ENCODE measurements around the gene HPS1. TPM values are rescaled to one million over a fixed set of nuclear protein-coding genes. Genes with fewer than 3 reads are reported as not detected.

HPS1 gene
- total and polyA plus RNA-seq, 8 donors, result 24.6 to 38.7 (median 29.4) TPM

DNA sequence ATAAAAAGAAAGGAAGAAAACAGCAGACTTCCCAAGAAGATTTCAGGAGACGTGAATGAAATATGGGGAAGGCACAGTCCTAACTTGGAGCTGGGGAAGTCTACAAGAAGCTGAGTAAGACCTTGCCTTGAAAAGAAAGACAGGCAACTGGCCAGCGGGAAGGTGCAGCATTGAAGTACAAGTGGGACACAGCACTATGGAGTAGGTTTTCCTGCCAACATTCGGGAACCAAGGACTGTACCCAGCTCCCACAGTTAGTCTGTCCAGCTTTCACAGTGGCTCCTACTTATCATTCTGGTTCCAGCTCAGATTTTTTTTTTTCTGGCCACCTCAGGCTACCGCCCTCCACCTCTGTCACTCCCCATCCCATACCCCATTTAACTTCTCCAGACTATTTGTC is 10.0 kb downstream of the HPS1 start:
- H3K4me1 ChIP-seq, result no peaks in the 10 kb centered on the region
- FAIRE-seq, result no peak
- no peak for ATAC-seq

DNA sequence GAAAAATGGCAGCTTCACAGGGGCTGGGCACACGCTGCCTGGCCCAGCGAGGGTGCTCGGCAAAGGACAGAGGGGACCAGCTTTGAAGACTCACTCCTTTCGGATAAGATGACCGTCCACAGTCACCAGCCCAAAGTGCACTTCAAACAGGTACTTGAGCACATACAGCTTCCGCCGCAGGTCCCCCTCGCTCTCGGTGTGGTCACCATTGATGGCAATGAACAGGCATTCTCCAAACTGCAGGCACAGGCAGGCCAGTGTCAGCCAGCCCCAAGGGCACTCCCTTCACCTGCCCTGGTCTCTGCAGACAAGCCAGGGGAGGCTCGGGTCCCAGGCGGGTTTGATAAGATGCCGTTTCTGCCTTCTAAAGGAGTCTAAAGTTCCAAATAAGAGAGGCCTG is 11.6 kb downstream of the HPS1 start:
- 94 to 98% methylated on average over 12 of the region's 12 CpGs for WGBS, 2 donors
- no peak for ATAC-seq
- H3K36me3 ChIP-seq, result peaks cover 10 to 49% (median 12%) of the 10 kb centered on the region in 3 donors

More for the DNA sequence above, 10.0 kb downstream of the HPS1 start:
- no peaks in the 10 kb centered on the region for H3K9me3 ChIP-seq
- no peak for DNase-seq
- no peak overlapping the region for H3K27ac ChIP-seq
- H3K36me3 ChIP-seq, result peaks cover 8 to 37% (median 10%) of the 10 kb centered on the region in 3 donors
- 90 to 91% methylated on average over 4 of the region's 4 CpGs for WGBS, 2 donors
- no peak overlapping the region for H3K4me3 ChIP-seq
- TF ChIP-seq, protein P1, sequence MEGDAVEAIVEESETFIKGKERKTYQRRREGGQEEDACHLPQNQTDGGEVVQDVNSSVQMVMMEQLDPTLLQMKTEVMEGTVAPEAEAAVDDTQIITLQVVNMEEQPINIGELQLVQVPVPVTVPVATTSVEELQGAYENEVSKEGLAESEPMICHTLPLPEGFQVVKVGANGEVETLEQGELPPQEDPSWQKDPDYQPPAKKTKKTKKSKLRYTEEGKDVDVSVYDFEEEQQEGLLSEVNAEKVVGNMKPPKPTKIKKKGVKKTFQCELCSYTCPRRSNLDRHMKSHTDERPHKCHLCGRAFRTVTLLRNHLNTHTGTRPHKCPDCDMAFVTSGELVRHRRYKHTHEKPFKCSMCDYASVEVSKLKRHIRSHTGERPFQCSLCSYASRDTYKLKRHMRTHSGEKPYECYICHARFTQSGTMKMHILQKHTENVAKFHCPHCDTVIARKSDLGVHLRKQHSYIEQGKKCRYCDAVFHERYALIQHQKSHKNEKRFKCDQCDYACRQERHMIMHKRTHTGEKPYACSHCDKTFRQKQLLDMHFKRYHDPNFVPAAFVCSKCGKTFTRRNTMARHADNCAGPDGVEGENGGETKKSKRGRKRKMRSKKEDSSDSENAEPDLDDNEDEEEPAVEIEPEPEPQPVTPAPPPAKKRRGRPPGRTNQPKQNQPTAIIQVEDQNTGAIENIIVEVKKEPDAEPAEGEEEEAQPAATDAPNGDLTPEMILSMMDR (IDR thresholded peaks at IDR 0.05), result no peak
- intact Hi-C loops (cut with DNase I), result no loop called here
- H3K27me3 ChIP-seq, result no peaks in the 10 kb centered on the region

DNA sequence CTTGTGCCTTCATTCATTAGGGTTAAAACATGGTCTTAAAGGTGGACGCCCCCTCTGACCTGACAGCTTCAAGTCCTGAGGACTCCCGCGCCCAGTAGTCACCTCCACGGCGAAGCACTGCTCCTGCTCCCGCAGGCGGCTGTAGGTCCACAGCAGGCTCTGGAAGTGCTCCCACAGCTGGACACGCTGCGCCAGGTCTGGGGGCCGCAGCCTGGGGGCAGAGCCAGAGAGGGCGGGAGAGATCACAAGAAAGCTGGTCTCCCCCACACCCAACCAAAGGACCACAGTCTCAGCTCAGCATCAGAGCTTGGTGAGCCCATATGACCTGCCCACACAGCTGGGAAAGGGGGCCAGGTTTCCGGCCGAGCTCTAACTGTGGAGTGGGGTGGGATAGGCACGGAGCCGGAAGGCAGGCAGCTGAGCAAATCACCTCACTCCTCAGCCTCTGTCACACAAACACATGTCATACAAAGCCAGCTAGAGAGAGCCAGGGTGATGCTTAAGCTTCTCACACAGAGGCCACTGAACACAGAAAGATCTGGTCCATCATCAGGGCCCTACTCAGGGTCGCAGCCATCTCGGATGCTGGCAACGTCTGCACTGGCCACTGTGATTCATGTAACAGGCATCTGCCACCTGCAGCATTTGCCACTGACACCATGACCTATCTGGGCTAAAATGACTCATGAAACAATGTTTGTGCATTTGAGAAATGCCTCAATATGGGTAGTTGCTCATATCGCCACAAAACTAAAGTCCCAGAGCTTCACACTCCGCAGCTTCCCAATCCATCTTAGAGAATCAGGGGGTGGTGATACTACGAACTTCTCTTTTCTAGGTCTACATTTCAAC is 12.6 kb downstream of the HPS1 start:
- Histone ChIP-seq H3K27me3 (no peaks in the 10 kb centered on the region), H3K4me1 (no peaks in the 10 kb centered on the region), H3K27ac (no peak overlapping the region), H3K4me3 (no peak overlapping the region), H3K36me3 (peaks cover 10 to 60% (median 18%) of the 10 kb centered on the region in 3 donors), H3K9me3 (no peaks in the 10 kb centered on the region)
- FAIRE-seq (no peak), ATAC-seq (no peak), DNase-seq (peak in 2 of 6 donors; percentile 41 to 51)
- TF ChIP-seq, protein P1 (IDR thresholded peaks at IDR 0.05), result no peak
- intact Hi-C loops (cut with DNase I), result no loop called here
- WGBS, 2 donors, result 95 to 98% methylated on average over 21 of the region's 21 CpGs

More for the DNA sequence above, 11.6 kb downstream of the HPS1 start:
- Histone ChIP-seq H3K27me3 (no peaks in the 10 kb centered on the region), H3K4me3 (no peak overlapping the region), H3K9me3 (no peaks in the 10 kb centered on the region), H3K4me1 (no peaks in the 10 kb centered on the region), H3K27ac (no peak overlapping the region)
- intact Hi-C loops (cut with DNase I), result no loop called here
- DNase-seq (no peak), FAIRE-seq (no peak)
- TF ChIP-seq, protein P1 (IDR thresholded peaks at IDR 0.05), result no peak

DNA sequence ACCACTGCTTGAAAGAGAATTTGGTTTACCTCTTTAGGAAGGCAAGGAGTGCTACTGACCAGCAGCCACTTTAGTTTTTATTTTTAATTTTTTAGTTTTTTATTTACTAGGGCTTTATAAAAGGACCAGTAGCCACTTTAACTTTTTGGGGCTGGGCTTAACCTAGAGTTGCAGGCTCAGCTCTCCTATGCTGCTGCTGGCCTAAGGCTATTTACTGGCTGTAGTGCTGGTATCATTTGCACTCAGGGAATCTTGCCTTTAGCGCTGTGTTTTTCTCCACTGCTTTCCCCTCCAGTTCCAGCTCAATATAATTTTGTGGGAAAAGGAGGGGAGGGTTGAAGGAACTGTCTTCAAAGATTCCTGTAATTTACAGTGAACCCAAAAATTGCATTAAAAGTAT is 13.4 kb downstream of the HPS1 start:
- DNase-seq (no peak), ATAC-seq (no peak), FAIRE-seq (no peak)
- no peaks in the 10 kb centered on the region for H3K4me1 ChIP-seq
- 95 to 96% methylated on average over 1 of the region's 1 CpG for WGBS, 2 donors
- no peaks in the 10 kb centered on the region for H3K9me3 ChIP-seq
- no peak overlapping the region for H3K4me3 ChIP-seq
- peaks cover 10 to 65% (median 18%) of the 10 kb centered on the region in 3 donors for H3K36me3 ChIP-seq
- H3K27ac ChIP-seq, result no peak overlapping the region
- no peaks in the 10 kb centered on the region for H3K27me3 ChIP-seq
- intact Hi-C loops (cut with DNase I), result no loop called here
- TF ChIP-seq, protein P1 (IDR thresholded peaks at IDR 0.05), result no peak

DNA sequence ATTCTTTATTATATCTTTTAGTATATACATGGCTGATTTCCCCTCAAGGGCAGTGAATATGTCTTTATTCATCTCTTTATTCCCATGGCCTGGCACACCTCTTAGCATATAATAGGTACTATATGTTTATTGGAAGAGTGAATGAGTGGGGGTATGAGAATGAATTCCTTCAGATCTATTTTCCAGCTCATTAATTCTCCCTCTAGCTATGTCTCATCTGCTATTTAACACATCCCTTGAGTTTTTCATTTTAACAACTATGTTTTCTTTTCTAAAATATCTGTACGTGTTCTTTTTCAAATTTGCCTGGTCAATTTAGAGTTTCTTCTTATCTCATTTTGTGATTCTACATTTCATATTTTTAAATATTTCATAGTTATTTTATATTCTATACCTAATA is 14.4 kb downstream of the HPS1 start:
- Histone ChIP-seq H3K4me3 (no peak overlapping the region), H3K27ac (no peak overlapping the region), H3K36me3 (peaks cover 10 to 70% (median 18%) of the 10 kb centered on the region in 3 donors), H3K27me3 (no peaks in the 10 kb centered on the region), H3K9me3 (no peaks in the 10 kb centered on the region), H3K4me1 (no peaks in the 10 kb centered on the region)
- FAIRE-seq (no peak), ATAC-seq (no peak), DNase-seq (no peak)
- TF ChIP-seq, protein P1 (IDR thresholded peaks at IDR 0.05), result no peak
- intact Hi-C loops (cut with DNase I), result no loop called here
- 48 to 95% methylated on average over 1 of the region's 1 CpG for WGBS, 2 donors

All from pancreas (tissue), 10 donors.